HEK293 (cell line): ENCODE results near the gene ALS2.

Source experiments
- CTCF ChIP-seq: fragments of 450-650 bp; formaldehyde crosslinking; IDR thresholded peaks from 2 replicates; pipeline ENCODE4 v1.5.1; 2016; ENCODE audit warnings: missing biosample characterization, missing genetic modification characterization
- YY1 ChIP-seq: fragments of 450-650 bp; formaldehyde crosslinking; IDR thresholded peaks from 2 replicates; pipeline ENCODE4 v1.5.1; 2018; ENCODE audit warnings: missing biosample characterization, missing genetic modification characterization
- ZBTB7A ChIP-seq: fragments of 450-650 bp; formaldehyde crosslinking; IDR thresholded peaks from 2 replicates; pipeline ENCODE4 v1.5.1; 2016; ENCODE audit warnings: low read depth, missing biosample characterization, missing genetic modification characterization
- ZNF114 ChIP-seq: fragments of 450-650 bp; formaldehyde crosslinking; IDR thresholded peaks from 2 replicates; pipeline ENCODE4 v1.5.0; 2017; ENCODE audit warnings: missing biosample characterization, missing genetic modification characterization
- ZNF19 ChIP-seq: fragments of 450-650 bp; formaldehyde crosslinking; IDR thresholded peaks from 2 replicates; pipeline ENCODE4; 2016; ENCODE audit warnings: missing biosample characterization, missing genetic modification characterization, low read depth
- ZNF221 ChIP-seq: fragments of 450-650 bp; formaldehyde crosslinking; IDR thresholded peaks from 2 replicates; pipeline ENCODE4 v1.5.1; 2017; ENCODE audit warnings: missing biosample characterization, missing genetic modification characterization, borderline replicate concordance
- ZNF274 ChIP-seq, 2 experiments: fragments of 200-500 bp in 1 of 2; fragments of 450-650 bp in 1 of 2; sonication (Bioruptor generic) in 1 of 2; formaldehyde crosslinking in 1 of 2; IDR thresholded peaks; 2 replicates each; pipeline versions ENCODE4 v1.5.1 to v1.6.1; 2014 to 2016; ENCODE audit warnings: borderline replicate concordance in 1 of 2, inconsistent platforms in 1 of 2, low read length in 1 of 2, missing biosample characterization in 1 of 2, missing genetic modification characterization in 1 of 2
- ZNF549 ChIP-seq: fragments of 450-650 bp; IDR thresholded peaks from 2 replicates; pipeline ENCODE4 v1.5.1; 2018; ENCODE audit warnings: missing biosample characterization, missing genetic modification characterization, mild to moderate bottlenecking, inconsistent platforms, moderate library complexity
- ZNF658 ChIP-seq: fragments of 450-650 bp; formaldehyde crosslinking; IDR thresholded peaks from 2 replicates; pipeline ENCODE4; 2016; ENCODE audit warnings: missing biosample characterization, missing genetic modification characterization
- TF ChIP-seq, protein P1 (sequence below): fragments of 450-650 bp; formaldehyde crosslinking; IDR thresholded peaks from 2 replicates; pipeline ENCODE4 v1.5.1; 2016; ENCODE audit warnings: missing biosample characterization, missing genetic modification characterization
- TF ChIP-seq, protein P2 (sequence below): fragments of 450-650 bp; formaldehyde crosslinking; IDR thresholded peaks from 2 replicates; pipeline ENCODE4 v1.5.1; 2016; ENCODE audit warnings: missing biosample characterization, missing genetic modification characterization

DNA sequence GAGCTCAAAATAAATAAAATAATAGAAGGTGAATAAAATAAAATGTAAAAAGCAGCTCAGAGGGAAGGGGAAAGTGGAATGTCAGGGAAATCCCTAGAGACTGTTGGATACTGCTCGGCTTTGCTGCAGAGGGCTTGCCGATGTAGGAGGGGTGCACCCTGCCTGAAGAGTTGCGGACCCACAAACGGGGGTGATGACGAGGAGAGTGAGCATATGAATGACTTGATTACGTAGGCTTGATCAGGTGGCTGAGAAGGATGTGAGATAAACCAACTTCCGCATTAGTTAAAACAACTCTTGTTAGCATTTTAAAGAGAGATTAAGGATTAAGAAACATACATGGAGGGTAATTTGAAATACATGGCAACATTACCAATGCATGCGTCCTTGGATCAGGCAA is 116.4 kb downstream of the ALS2 start:
- TF ChIP-seq ZNF274 (IDR thresholded peaks at IDR 0.05; ENCODE audit: low read length) (no peak), ZNF274 (tag by site-specific recombination; IDR thresholded peaks at IDR 0.05; ENCODE audit: borderline replicate concordance) (no peak), CTCF (no peak), ZBTB7A (tag by site-specific recombination) (no peak), ZNF19 (tag by site-specific recombination) (no peak), ZNF658 (no peak), ZNF549 (tag by site-specific recombination) (no peak), ZNF114 (tag by site-specific recombination) (no peak), ZNF221 (tag by site-specific recombination) (no peak), YY1 (tag by site-specific recombination) (no peak)
- TF ChIP-seq, protein P1, sequence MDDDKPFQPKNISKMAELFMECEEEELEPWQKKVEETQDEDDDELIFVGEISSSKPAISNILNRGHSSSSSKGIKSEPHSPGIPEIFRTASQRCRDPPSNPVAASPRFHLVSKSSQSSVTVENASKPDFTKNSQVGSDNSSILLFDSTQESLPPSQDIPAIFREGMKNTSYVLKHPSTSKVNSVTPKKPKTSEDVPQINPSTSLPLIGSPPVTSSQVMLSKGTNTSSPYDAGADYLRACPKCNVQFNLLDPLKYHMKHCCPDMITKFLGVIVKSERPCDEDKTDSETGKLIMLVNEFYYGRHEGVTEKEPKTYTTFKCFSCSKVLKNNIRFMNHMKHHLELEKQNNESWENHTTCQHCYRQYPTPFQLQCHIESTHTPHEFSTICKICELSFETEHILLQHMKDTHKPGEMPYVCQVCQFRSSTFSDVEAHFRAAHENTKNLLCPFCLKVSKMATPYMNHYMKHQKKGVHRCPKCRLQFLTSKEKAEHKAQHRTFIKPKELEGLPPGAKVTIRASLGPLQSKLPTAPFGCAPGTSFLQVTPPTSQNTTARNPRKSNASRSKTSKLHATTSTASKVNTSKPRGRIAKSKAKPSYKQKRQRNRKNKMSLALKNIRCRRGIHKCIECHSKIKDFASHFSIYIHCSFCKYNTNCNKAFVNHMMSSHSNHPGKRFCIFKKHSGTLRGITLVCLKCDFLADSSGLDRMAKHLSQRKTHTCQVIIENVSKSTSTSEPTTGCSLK (tag by site-specific recombination) = no peak
- TF ChIP-seq, protein P2, sequence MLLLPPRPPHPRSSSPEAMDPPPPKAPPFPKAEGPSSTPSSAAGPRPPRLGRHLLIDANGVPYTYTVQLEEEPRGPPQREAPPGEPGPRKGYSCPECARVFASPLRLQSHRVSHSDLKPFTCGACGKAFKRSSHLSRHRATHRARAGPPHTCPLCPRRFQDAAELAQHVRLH (tag by site-specific recombination) = no peak
